ENCODE results near the gene ARL15. TPM values are rescaled to one million over a fixed set of nuclear protein-coding genes. Genes with fewer than 3 reads are reported as not detected.

The ARL15 gene
- total and polyA plus RNA-seq, 9 of the 15 experiments (the other 6 are each of a cell fraction or from before 2014, with no cell fraction given): 18.5 to 80.4 (median 57.0) TPM

- TF ChIP-seq, protein P1, sequence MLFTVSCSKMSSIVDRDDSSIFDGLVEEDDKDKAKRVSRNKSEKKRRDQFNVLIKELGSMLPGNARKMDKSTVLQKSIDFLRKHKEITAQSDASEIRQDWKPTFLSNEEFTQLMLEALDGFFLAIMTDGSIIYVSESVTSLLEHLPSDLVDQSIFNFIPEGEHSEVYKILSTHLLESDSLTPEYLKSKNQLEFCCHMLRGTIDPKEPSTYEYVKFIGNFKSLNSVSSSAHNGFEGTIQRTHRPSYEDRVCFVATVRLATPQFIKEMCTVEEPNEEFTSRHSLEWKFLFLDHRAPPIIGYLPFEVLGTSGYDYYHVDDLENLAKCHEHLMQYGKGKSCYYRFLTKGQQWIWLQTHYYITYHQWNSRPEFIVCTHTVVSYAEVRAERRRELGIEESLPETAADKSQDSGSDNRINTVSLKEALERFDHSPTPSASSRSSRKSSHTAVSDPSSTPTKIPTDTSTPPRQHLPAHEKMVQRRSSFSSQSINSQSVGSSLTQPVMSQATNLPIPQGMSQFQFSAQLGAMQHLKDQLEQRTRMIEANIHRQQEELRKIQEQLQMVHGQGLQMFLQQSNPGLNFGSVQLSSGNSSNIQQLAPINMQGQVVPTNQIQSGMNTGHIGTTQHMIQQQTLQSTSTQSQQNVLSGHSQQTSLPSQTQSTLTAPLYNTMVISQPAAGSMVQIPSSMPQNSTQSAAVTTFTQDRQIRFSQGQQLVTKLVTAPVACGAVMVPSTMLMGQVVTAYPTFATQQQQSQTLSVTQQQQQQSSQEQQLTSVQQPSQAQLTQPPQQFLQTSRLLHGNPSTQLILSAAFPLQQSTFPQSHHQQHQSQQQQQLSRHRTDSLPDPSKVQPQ (CRISPR knock-in tag; IDR thresholded peaks at IDR 0.05; ENCODE audit: borderline replicate concordance): no peak
- TF ChIP-seq HNRNPH1 (optimal IDR thresholded peaks at IDR 0.05; ENCODE audit: low read depth, low read length) (no peak), RREB1 (CRISPR knock-in tag; IDR thresholded peaks at IDR 0.05) (no peak), ZBTB49 (CRISPR knock-in tag; IDR thresholded peaks at IDR 0.05; ENCODE audit: borderline replicate concordance) (no peak), STAT5B (CRISPR knock-in tag; IDR thresholded peaks at IDR 0.05) (no peak), TEAD1 (CRISPR knock-in tag; IDR thresholded peaks at IDR 0.05) (no peak)
- TF ChIP-seq, protein P2, sequence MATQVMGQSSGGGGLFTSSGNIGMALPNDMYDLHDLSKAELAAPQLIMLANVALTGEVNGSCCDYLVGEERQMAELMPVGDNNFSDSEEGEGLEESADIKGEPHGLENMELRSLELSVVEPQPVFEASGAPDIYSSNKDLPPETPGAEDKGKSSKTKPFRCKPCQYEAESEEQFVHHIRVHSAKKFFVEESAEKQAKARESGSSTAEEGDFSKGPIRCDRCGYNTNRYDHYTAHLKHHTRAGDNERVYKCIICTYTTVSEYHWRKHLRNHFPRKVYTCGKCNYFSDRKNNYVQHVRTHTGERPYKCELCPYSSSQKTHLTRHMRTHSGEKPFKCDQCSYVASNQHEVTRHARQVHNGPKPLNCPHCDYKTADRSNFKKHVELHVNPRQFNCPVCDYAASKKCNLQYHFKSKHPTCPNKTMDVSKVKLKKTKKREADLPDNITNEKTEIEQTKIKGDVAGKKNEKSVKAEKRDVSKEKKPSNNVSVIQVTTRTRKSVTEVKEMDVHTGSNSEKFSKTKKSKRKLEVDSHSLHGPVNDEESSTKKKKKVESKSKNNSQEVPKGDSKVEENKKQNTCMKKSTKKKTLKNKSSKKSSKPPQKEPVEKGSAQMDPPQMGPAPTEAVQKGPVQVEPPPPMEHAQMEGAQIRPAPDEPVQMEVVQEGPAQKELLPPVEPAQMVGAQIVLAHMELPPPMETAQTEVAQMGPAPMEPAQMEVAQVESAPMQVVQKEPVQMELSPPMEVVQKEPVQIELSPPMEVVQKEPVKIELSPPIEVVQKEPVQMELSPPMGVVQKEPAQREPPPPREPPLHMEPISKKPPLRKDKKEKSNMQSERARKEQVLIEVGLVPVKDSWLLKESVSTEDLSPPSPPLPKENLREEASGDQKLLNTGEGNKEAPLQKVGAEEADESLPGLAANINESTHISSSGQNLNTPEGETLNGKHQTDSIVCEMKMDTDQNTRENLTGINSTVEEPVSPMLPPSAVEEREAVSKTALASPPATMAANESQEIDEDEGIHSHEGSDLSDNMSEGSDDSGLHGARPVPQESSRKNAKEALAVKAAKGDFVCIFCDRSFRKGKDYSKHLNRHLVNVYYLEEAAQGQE (IDR thresholded peaks at IDR 0.05; ENCODE audit: borderline replicate concordance): no peak
- TF ChIP-seq, protein P2 (CRISPR knock-in tag; IDR thresholded peaks at IDR 0.05; ENCODE audit: low read depth): no peak
These were observed 58.4 kb downstream of the ARL15 start (continued) for GRCh38 chr5:54251981-54252380.

All from K562 (cell line).